OCI-LY3 (cell line): ENCODE measurements around the gene RLN3.

Experiments
- H2AFZ ChIP-seq: fragments of 200-600, 300-600 bp; shearing (Covaris generic); 2 replicates; pipeline ENCODE4 v1.6.0; 2014; ENCODE audit warnings: antibody characterized with exemption, low read depth, low read length
- H3K27ac ChIP-seq: fragments of 200-600, 300-600 bp; sonication (generic); 2 replicates; pipeline ENCODE4 v1.5.1; 2014; ENCODE audit warnings: mild to moderate bottlenecking, low read length, moderate library complexity, mixed read lengths
- H3K27me3 ChIP-seq: fragments of 200-600, 300-600 bp; sonication (generic); 2 replicates; pipeline ENCODE4 v1.6.1; 2014; ENCODE audit warnings: low read depth, low read length, mixed read lengths
- H3K36me3 ChIP-seq: fragments of 200-600, 300-600 bp; sonication (generic); replicated peaks from 2 replicates; pipeline ENCODE3; 2014; ENCODE audit warnings: low read depth, low read length, mixed read lengths
- H3K4me1 ChIP-seq: fragments of 300-600, 200-600 bp; sonication (generic); 2 replicates; pipeline ENCODE4 v1.6.1; 2014; ENCODE audit warnings: low read length, mixed read lengths
- H3K4me2 ChIP-seq: fragments of 200-600, 300-600 bp; sonication (generic); 2 replicates; pipeline ENCODE4 v1.6.1; 2014; ENCODE audit warnings: low read length, mixed read lengths
- H3K4me3 ChIP-seq: fragments of 300-600, 200-600 bp; sonication (generic); 2 replicates; pipeline ENCODE4 v1.5.1; 2014; ENCODE audit warnings: antibody characterized with exemption, mild to moderate bottlenecking, low read length, moderate library complexity
- H3K79me2 ChIP-seq: fragments of 300-600, 200-600 bp; shearing (Covaris generic); 2 replicates; pipeline ENCODE4 v1.6.1; 2014; ENCODE audit warnings: mild to moderate bottlenecking, low read length, mixed read lengths
- H3K9ac ChIP-seq: fragments of 300-600, 200-600 bp; shearing (Covaris generic); 2 replicates; pipeline ENCODE4 v1.6.0; 2014; ENCODE audit warnings: mild to moderate bottlenecking, low read length, moderate library complexity
- H3K9me3 ChIP-seq: fragments of 200-600, 300-600 bp; shearing (Covaris generic); 2 replicates; pipeline ENCODE4 v1.6.1; 2014; ENCODE audit warnings: low read length, mixed read lengths; ENCODE audit not compliant: insufficient read depth
- H4K20me1 ChIP-seq: fragments of 200-600, 300-600 bp; sonication (generic); 2 replicates; pipeline ENCODE4 v1.6.1; 2016; ENCODE audit warnings: low read length, mixed read lengths; ENCODE audit not compliant: insufficient read depth
- CTCF ChIP-seq: fragments of 200-600, 300-600 bp; sonication (generic); IDR thresholded peaks from 2 replicates; pipeline ENCODE4 v1.5.1; 2014; ENCODE audit warnings: antibody characterized with exemption, low read length, low read depth
- EZH2phosphoT487 ChIP-seq: fragments of 200-600 bp; shearing (Covaris generic); IDR thresholded peaks from 2 replicates; pipeline ENCODE4 v1.6.1; 2018; ENCODE audit warnings: antibody characterized with exemption, mixed run types, low read depth

Gene RLN3

DNA sequence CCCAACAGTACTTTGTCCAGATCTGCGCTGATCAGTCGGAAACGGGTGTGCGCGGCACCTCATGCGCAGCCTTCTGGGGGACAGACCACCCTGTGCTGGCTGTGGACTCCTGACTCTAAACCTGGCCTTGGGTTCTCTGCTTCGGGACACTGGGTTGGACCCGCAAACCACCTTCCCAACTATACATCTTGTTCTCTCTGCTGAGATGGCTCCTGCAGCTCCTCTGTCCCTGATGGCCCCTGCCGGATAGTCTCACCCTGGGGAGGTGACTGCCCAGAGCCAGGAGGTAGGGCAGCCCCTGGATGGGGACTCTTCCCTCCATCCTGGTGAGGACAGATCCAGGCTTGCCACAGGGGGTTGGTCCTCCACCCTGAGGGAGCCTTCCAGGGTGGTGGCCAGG, 45.2 kb upstream of the RLN3 start:
- Histone ChIP-seq H3K9me3 (no peaks in the 10 kb centered on the region), H2AFZ (no peak overlapping the region), H3K27ac (no peak overlapping the region), H3K27me3 (no peaks in the 10 kb centered on the region), H3K79me2 (no peaks in the 10 kb centered on the region), H3K4me2 (no peak overlapping the region), H4K20me1 (no peaks in the 10 kb centered on the region), H3K4me1 (peaks cover 28% of the 10 kb centered on the region), H3K4me3 (no peak overlapping the region), H3K9ac (no peak overlapping the region), H3K36me3 (peaks cover 3% of the 10 kb centered on the region)
- TF ChIP-seq EZH2phosphoT487 (no peak), CTCF (no peak)

GRCh38 chr19:13983213-13983889, 44.6 kb upstream of the RLN3 start:
- no peak overlapping the region for H3K4me3 ChIP-seq
- H3K4me2 ChIP-seq = no peak overlapping the region
- H3K9ac ChIP-seq = no peak overlapping the region
- no peaks in the 10 kb centered on the region for H3K79me2 ChIP-seq
- TF ChIP-seq CTCF (no peak), EZH2phosphoT487 (no peak)
- H4K20me1 ChIP-seq = no peaks in the 10 kb centered on the region
- peaks cover 6% of the 10 kb centered on the region for H3K36me3 ChIP-seq
- no peaks in the 10 kb centered on the region for H3K9me3 ChIP-seq
- H3K27me3 ChIP-seq = no peaks in the 10 kb centered on the region
- H3K27ac ChIP-seq = no peak overlapping the region
- H3K4me1 ChIP-seq = peaks cover 32% of the 10 kb centered on the region
- H2AFZ ChIP-seq = no peak overlapping the region

- TF ChIP-seq CTCF (no peak), EZH2phosphoT487 (no peak)
- peaks cover 32% of the 10 kb centered on the region for H3K4me1 ChIP-seq
Observed at GRCh38 chr19:13984186-13984585, 43.8 kb upstream of the RLN3 start.

DNA sequence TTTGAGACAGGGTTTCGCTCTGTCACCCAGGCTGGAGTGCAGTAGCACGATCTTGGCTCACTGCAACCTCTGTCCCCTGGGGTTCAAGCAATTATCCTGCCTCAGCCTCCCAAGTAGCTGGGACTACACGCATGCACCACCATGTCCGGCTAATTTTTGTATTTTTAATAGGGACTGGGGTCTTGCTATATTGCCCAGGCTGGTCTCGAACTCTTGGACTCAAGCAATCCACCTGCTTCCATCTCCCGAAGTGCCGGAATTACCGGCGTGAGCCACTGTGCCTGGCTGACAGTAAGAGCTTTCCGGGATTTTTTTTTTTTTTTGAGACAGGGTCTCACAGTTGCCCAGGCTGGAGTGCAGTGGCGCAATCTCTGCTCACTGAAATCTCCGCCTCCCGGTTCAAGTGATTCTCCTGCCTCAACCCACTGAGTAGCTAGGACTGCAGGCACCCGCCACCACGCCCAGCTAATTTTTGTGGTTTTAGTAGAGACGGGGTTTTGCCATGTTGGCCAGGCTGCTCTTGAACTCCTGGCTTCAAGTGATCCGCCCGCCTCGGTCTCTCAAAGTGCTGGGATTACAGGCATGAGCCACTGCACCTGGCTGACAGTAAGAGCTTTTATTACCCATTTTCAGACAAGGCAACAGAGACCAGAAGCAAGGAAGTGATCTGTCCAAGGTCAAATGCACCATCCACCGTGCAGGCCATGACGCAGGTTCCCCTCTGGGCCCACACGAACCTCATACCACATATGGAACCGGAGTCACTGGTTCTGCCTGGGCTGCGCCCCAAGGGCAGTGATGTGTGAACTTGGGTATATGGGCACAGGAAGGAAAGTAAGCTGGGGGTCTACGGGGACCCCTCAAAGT, 42.8 kb upstream of the RLN3 start:
- H3K4me3 ChIP-seq = peak overlapping the region; percentile 67
- peaks cover 32% of the 10 kb centered on the region for H3K4me1 ChIP-seq
- no peak overlapping the region for H2AFZ ChIP-seq
- no peaks in the 10 kb centered on the region for H4K20me1 ChIP-seq
- H3K79me2 ChIP-seq = no peaks in the 10 kb centered on the region
- H3K9ac ChIP-seq = peak overlapping the region; percentile 83
- TF ChIP-seq EZH2phosphoT487 (no peak), CTCF (no peak)
- H3K27ac ChIP-seq = peak overlapping the region; percentile 98
- peaks cover 11% of the 10 kb centered on the region for H3K36me3 ChIP-seq
- H3K4me2 ChIP-seq = peak overlapping the region; percentile 82
- no peaks in the 10 kb centered on the region for H3K9me3 ChIP-seq
- no peaks in the 10 kb centered on the region for H3K27me3 ChIP-seq

More at GRCh38 chr19:13984186-13984585, 43.8 kb upstream of the RLN3 start:
- no peak overlapping the region for H3K4me3 ChIP-seq
- no peak overlapping the region for H3K4me2 ChIP-seq
- H3K36me3 ChIP-seq = peaks cover 11% of the 10 kb centered on the region
- no peak overlapping the region for H2AFZ ChIP-seq
- H4K20me1 ChIP-seq = no peaks in the 10 kb centered on the region
- no peaks in the 10 kb centered on the region for H3K79me2 ChIP-seq
- H3K9ac ChIP-seq = no peak overlapping the region
- H3K27ac ChIP-seq = no peak overlapping the region
- H3K9me3 ChIP-seq = no peaks in the 10 kb centered on the region
- no peaks in the 10 kb centered on the region for H3K27me3 ChIP-seq
